NCI-H2029 (cell line): ENCODE data around the gene RAB3IL1.

Experiments
- DNase-seq: peaks from one replicate; lab custom pipeline; 2025; lab: John Stamatoyannopoulos, UW

RAB3IL1 gene

GRCh38 chr11:61905067-61905696, 12.2 kb downstream of the RAB3IL1 start:
- DNase-seq, result no peak

GRCh38 chr11:61904539-61905048, 12.8 kb downstream of the RAB3IL1 start:
- DNase-seq, result no peak

GRCh38 chr11:61903845-61904244, 13.5 kb downstream of the RAB3IL1 start:
- DNase-seq, result no peak

- no peak for DNase-seq
Measured at GRCh38 chr11:61902313-61902712, 15.1 kb downstream of the RAB3IL1 start.

GRCh38 chr11:61901397-61901796, 16.0 kb downstream of the RAB3IL1 start:
- no peak for DNase-seq

GRCh38 chr11:61900251-61900650, 17.1 kb downstream of the RAB3IL1 start:
- no peak for DNase-seq

- DNase-seq, result peak; percentile 54
Measured at GRCh38 chr11:61899146-61899841, 18.1 kb downstream of the RAB3IL1 start.

- DNase-seq, result no peak
Measured at GRCh38 chr11:61898247-61898582, 19.2 kb downstream of the RAB3IL1 start.

- DNase-seq, result peak; percentile 41
Measured at GRCh38 chr11:61897387-61898246, 19.7 kb downstream of the RAB3IL1 start.

- no peak for DNase-seq
Measured at GRCh38 chr11:61896665-61897386, 20.5 kb downstream of the RAB3IL1 start.

GRCh38 chr11:61895718-61896059, 21.7 kb downstream of the RAB3IL1 start:
- no peak for DNase-seq

- DNase-seq, result no peak
Measured at GRCh38 chr11:61895046-61895717, 22.2 kb downstream of the RAB3IL1 start.

GRCh38 chr11:61893981-61894380, 23.4 kb downstream of the RAB3IL1 start:
- no peak for DNase-seq

- no peak for DNase-seq
Measured at GRCh38 chr11:61892085-61892370, 25.3 kb downstream of the RAB3IL1 start.

GRCh38 chr11:61891331-61892084, 25.9 kb downstream of the RAB3IL1 start, which contains the start of gene FADS3:
TSS of gene FADS3 (minus strand) at chr11:61891545. CDS start at chr11:61891381, 164 bp downstream.
- peak; percentile 52 for DNase-seq

GRCh38 chr11:61890529-61891330, 26.6 kb downstream of the RAB3IL1 start:
- DNase-seq, result no peak

- DNase-seq, result no peak
Measured at GRCh38 chr11:61889831-61890230, 27.5 kb downstream of the RAB3IL1 start.

GRCh38 chr11:61888590-61888989, 28.8 kb downstream of the RAB3IL1 start:
- DNase-seq, result no peak

GRCh38 chr11:61887839-61888494, 29.4 kb downstream of the RAB3IL1 start:
- no peak for DNase-seq

- no peak for DNase-seq
Measured at GRCh38 chr11:61886643-61887042, 30.7 kb downstream of the RAB3IL1 start.
